Subcutaneous adipose tissue (tissue), 4 donors: ENCODE data around the gene CCNI2. TPM values are rescaled to one million over a fixed set of nuclear protein-coding genes. Genes with fewer than 3 reads are reported as not detected.

Source experiments
- CTCF ChIP-seq: fragments of 450-650 bp; IDR thresholded peaks from one replicate; pipeline ENCODE4 v1.5.1; 2016; ENCODE audit warnings: low read depth, mild to moderate bottlenecking, control low read depth, antibody characterized with exemption, moderate library complexity
- total RNA-seq, 4 donors: library from RNA; depleted of rRNA; stranded (reverse); fragments of >200 nt; gene quantifications; one replicate each; pipeline ENCODE4 v1.1.0, GENCODE V29; 2016

Gene CCNI2
- total RNA-seq, 4 donors from 2014 or later: not detected

- TF ChIP-seq CTCF: no peak
Measured at GRCh38 chr5:132742626-132743025, 4.6 kb upstream of the CCNI2 start.

GRCh38 chr5:132744659-132745058, 2.6 kb upstream of the CCNI2 start:
- TF ChIP-seq CTCF: no peak

GRCh38 chr5:132746592-132746953, 653 bp upstream of the CCNI2 start:
- no peak for TF ChIP-seq CTCF

- TF ChIP-seq CTCF: no peak
Measured at GRCh38 chr5:132747616-132748440, 602 bp downstream of the CCNI2 start.

DNA sequence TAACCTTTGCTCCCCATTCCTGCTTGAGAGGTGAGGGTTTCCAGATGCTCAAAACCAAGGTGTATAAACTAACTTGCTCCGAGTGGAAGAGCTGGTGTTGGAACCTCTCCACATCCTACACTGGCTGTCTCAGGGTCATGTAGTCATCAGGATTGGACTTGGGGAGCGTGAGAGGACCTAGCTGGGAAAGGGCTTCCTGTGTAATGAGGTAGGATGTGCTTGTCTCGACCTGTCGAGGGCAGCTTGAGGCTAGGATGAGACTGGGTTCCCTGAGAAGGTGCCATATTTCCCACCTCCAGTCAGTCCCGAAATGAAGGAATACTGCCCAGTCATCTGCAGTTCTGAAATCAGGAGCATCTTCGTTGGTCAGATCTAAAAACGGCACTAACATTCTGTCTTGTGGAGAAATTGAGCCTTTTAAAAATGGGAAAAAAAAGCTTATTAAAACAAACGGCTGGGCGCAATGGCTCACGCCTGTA, 1.3 kb downstream of the CCNI2 start:
- TF ChIP-seq CTCF: no peak

- TF ChIP-seq CTCF: no peak
Measured at GRCh38 chr5:132749506-132749905, 2.3 kb downstream of the CCNI2 start.

DNA sequence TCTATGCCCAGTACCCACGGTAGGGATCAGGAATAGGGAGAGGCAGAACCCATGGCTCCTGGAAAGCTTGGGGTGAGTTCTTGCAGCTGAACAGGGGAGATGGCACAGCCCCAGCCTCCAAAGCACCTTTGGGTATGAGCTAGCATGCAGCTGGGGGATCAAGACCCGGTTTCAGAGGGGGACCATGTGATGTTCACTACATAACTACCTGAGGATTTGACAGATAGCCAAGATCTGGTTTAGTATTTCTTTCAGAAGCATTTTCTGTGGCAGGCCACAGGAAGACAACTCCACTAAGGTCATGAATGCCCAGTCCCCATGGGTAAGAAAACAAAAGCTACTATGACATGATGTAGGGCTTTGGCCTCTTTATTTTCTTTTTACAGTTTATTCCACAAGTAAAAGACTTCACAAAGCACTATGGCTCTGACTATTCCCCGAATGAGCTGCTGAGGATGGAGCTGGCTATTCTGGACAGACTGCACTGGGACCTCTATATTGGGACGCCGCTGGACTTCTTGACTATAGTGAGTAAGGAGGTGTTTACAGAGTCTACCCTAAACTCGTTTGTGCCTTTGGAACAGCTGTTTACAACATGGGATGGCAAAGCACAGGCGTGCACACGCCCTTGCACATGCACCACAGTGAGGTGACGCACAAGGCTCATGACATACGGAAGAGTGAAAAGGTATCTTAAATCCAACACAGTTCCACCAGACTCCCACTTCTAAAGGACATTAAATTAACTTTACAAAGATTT, 3.4 kb downstream of the CCNI2 start:
- no peak for TF ChIP-seq CTCF
